Mesenchymal stem cell (in vitro differentiated cells and primary cell): ENCODE results near the gene KLF15.

Experiments
- DNase-seq: peaks from one replicate; pipeline ENCODE4 v3.0.0-alpha.2; 2013
- H2AFZ ChIP-seq: one replicate; pipeline ENCODE4 v1.6.1; 2013; ENCODE audit warnings: low read depth, mild to moderate bottlenecking, control low read depth, inconsistent platforms, low read length, moderate library complexity
- H2AK5ac ChIP-seq: 2 replicates; pipeline ENCODE4 v1.6.1; 2013; ENCODE audit warnings: low read length, moderate library complexity, mild to moderate bottlenecking, inconsistent platforms; ENCODE audit not compliant: severe bottlenecking
- H2BK120ac ChIP-seq: one replicate; pipeline ENCODE4 v1.6.1; 2013; ENCODE audit warnings: low read depth, mild to moderate bottlenecking, inconsistent platforms, low read length, moderate library complexity
- H2BK12ac ChIP-seq, 2 experiments: one replicate each; pipeline ENCODE4 v1.6.1; 2013; ENCODE audit warnings: inconsistent platforms in 2 of 2, low read length in 2 of 2, mild to moderate bottlenecking in 2 of 2, moderate library complexity in 2 of 2, control low read depth in 1 of 2
- H2BK15ac ChIP-seq: one replicate; pipeline ENCODE4 v1.6.1; 2013; ENCODE audit warnings: mild to moderate bottlenecking, low read depth, inconsistent platforms; ENCODE audit not compliant: poor library complexity, severe bottlenecking
- H2BK5ac ChIP-seq: 2 replicates; pipeline ENCODE4 v1.6.1; 2013; ENCODE audit warnings: low read depth, mild to moderate bottlenecking, low read length, control low read depth, inconsistent platforms; ENCODE audit not compliant: poor library complexity, severe bottlenecking
- H3K14ac ChIP-seq, 2 experiments: one replicate each; pipeline ENCODE4 v1.6.1; 2013; ENCODE audit warnings: inconsistent platforms in 2 of 2, low read length in 2 of 2, control low read depth in 1 of 2, mild to moderate bottlenecking in 1 of 2, moderate library complexity in 1 of 2
- H3K18ac ChIP-seq, 2 experiments: one replicate each; pipeline ENCODE4 v1.6.1; 2013; ENCODE audit warnings: inconsistent platforms in 2 of 2, low read length in 2 of 2, control low read depth in 1 of 2, low read depth in 1 of 2, mild to moderate bottlenecking in 1 of 2
- H3K23ac ChIP-seq, 2 experiments: one replicate each; pipeline ENCODE4 v1.6.1; 2013; ENCODE audit warnings: inconsistent platforms in 2 of 2, low read length in 2 of 2, mild to moderate bottlenecking in 2 of 2, moderate library complexity in 2 of 2, control low read depth in 1 of 2
- H3K27ac ChIP-seq: 2 replicates; pipeline ENCODE4 v1.5.1; 2013; ENCODE audit warnings: mild to moderate bottlenecking, moderate library complexity, low read length, control low read depth, inconsistent platforms; ENCODE audit not compliant: poor library complexity, severe bottlenecking
- H3K27me3 ChIP-seq, 2 experiments: 2 replicates each; pipeline versions ENCODE4 v1.6.1 to v1.7.0; 2013; ENCODE audit warnings: low read length in 2 of 2, mild to moderate bottlenecking in 2 of 2, moderate library complexity in 2 of 2, control low read depth in 1 of 2, inconsistent platforms in 1 of 2; ENCODE audit not compliant: control insufficient read depth in 1 of 2, insufficient read depth in 1 of 2
- H3K36me3 ChIP-seq, 2 experiments: 2 replicates each; pipeline versions ENCODE4 v1.6.1 to v1.7.0; 2013; ENCODE audit warnings: low read length in 2 of 2, control low read depth in 1 of 2, inconsistent platforms in 1 of 2, low read depth in 1 of 2, mild to moderate bottlenecking in 1 of 2; ENCODE audit not compliant: insufficient read depth in 2 of 2, control insufficient read depth in 1 of 2
- H3K4ac ChIP-seq, 2 experiments: one replicate each; pipeline ENCODE4 v1.6.1; 2013; ENCODE audit warnings: inconsistent platforms in 2 of 2, low read length in 2 of 2, mild to moderate bottlenecking in 2 of 2, moderate library complexity in 2 of 2, control low read depth in 1 of 2, low read depth in 1 of 2
- H3K4me1 ChIP-seq: 2 replicates; pipeline ENCODE4 v1.6.1; 2013; ENCODE audit warnings: low read depth, low read length, control low read depth; ENCODE audit not compliant: control insufficient read depth, insufficient read depth
- H3K4me2 ChIP-seq: 2 replicates; pipeline ENCODE4 v1.6.1; 2013; ENCODE audit warnings: low read length, mild to moderate bottlenecking, inconsistent platforms; ENCODE audit not compliant: poor library complexity, severe bottlenecking
- H3K4me3 ChIP-seq, 2 experiments: 2 replicates each; pipeline versions ENCODE4 v1.5.1 to v1.7.0; 2013; ENCODE audit warnings: low read length in 2 of 2, mild to moderate bottlenecking in 2 of 2, control low read depth in 1 of 2, low read depth in 1 of 2; ENCODE audit not compliant: insufficient read depth in 1 of 2
- H3K79me1 ChIP-seq: replicated peaks from 2 replicates; pipeline ENCODE4 v1.6.1; 2013; ENCODE audit warnings: mild to moderate bottlenecking, control low read depth, low read length, inconsistent platforms; ENCODE audit not compliant: poor library complexity, severe bottlenecking
- H3K9ac ChIP-seq: 2 replicates; pipeline ENCODE4 v1.7.0; 2013; ENCODE audit warnings: mild to moderate bottlenecking, low read length, moderate library complexity
- H3K9me3 ChIP-seq: 2 replicates; pipeline ENCODE4 v1.7.0; 2013; ENCODE audit warnings: mild to moderate bottlenecking, low read length; ENCODE audit not compliant: control insufficient read depth
- H4K8ac ChIP-seq: one replicate; pipeline ENCODE4 v1.6.1; 2013; ENCODE audit warnings: inconsistent platforms, mild to moderate bottlenecking, low read length, moderate library complexity
- H4K91ac ChIP-seq: one replicate; pipeline ENCODE4 v1.6.1; 2013; ENCODE audit warnings: mild to moderate bottlenecking, low read length, inconsistent platforms
- WGBS: methylation state at CpG from one replicate; pipeline ENCODE4 v1.1.7; 2013; ENCODE audit warnings: mixed read lengths; 5-methylcytosine and 5-hydroxymethylcytosine counted together

Gene KLF15

GRCh38 chr3:126392246-126392645 lies 35.0 kb upstream of the KLF15 start:
- Histone ChIP-seq H3K27me3 (peaks cover 61 to 70% of the 10 kb centered on the region in 2 experiments), H4K8ac (no peak overlapping the region), H3K79me1 (no peaks in the 10 kb centered on the region), H3K14ac (no peak overlapping the region), H3K4me2 (no peak overlapping the region), H2BK120ac (no peak overlapping the region), H2BK5ac (no peak overlapping the region), H2AK5ac (no peak overlapping the region), H3K4ac (no peak overlapping the region), H3K4me3 (no peak overlapping the region), H3K9me3 (no peaks in the 10 kb centered on the region), H3K4me1 (peaks cover 17% of the 10 kb centered on the region), H2BK15ac (no peak overlapping the region), H3K9ac (no peak overlapping the region), H3K36me3 (no peaks in the 10 kb centered on the region), H3K18ac (no peak overlapping the region), H3K23ac (no peak overlapping the region), H2BK12ac (no peak overlapping the region), H2AFZ (no peak overlapping the region), H4K91ac (peak overlapping the region; percentile 62), H3K27ac (no peak overlapping the region)
- WGBS, result 90% methylated on average over 11 of the region's 12 CpGs
- DNase-seq, result no peak

GRCh38 chr3:126391631-126392030 lies 34.4 kb upstream of the KLF15 start:
- H3K36me3 ChIP-seq, result no peaks in the 10 kb centered on the region
- peaks cover 61 to 70% of the 10 kb centered on the region in 2 experiments for H3K27me3 ChIP-seq
- H3K4ac ChIP-seq, result no peak overlapping the region
- no peaks in the 10 kb centered on the region for H3K79me1 ChIP-seq
- no peak overlapping the region for H2BK5ac ChIP-seq
- H2BK12ac ChIP-seq, result no peak overlapping the region
- DNase-seq, result no peak
- no peak overlapping the region for H3K27ac ChIP-seq
- no peak overlapping the region for H3K9ac ChIP-seq
- no peak overlapping the region for H2BK120ac ChIP-seq
- 57% methylated on average over 1 of the region's 1 CpG for WGBS
- peaks cover 17% of the 10 kb centered on the region for H3K4me1 ChIP-seq
- H3K9me3 ChIP-seq, result no peaks in the 10 kb centered on the region
- no peak overlapping the region for H3K4me2 ChIP-seq
- no peak overlapping the region for H4K91ac ChIP-seq
- no peak overlapping the region for H3K18ac ChIP-seq
- no peak overlapping the region for H2BK15ac ChIP-seq
- no peak overlapping the region for H3K14ac ChIP-seq
- no peak overlapping the region for H3K4me3 ChIP-seq
- H2AK5ac ChIP-seq, result no peak overlapping the region
- no peak overlapping the region for H3K23ac ChIP-seq
- no peak overlapping the region for H4K8ac ChIP-seq
- no peak overlapping the region for H2AFZ ChIP-seq

- H3K4ac ChIP-seq, result no peak overlapping the region
- H2AFZ ChIP-seq, result no peak overlapping the region
- no peak overlapping the region for H3K23ac ChIP-seq
- H3K4me3 ChIP-seq, result no peak overlapping the region
- no peak overlapping the region for H2BK15ac ChIP-seq
- no peak overlapping the region for H3K9ac ChIP-seq
- no peak overlapping the region for H4K8ac ChIP-seq
- no peak overlapping the region for H3K4me2 ChIP-seq
- no peak overlapping the region for H2BK120ac ChIP-seq
- H3K27me3 ChIP-seq, result peaks cover 60 to 62% of the 10 kb centered on the region in 2 experiments
- H3K9me3 ChIP-seq, result no peaks in the 10 kb centered on the region
- no peaks in the 10 kb centered on the region for H3K36me3 ChIP-seq
- no peak overlapping the region for H2AK5ac ChIP-seq
- H3K4me1 ChIP-seq, result peaks cover 17% of the 10 kb centered on the region
- H3K18ac ChIP-seq, result no peak overlapping the region
- no peak overlapping the region for H4K91ac ChIP-seq
- H3K14ac ChIP-seq, result no peak overlapping the region
- 84% methylated on average over 4 of the region's 4 CpGs for WGBS
- H3K79me1 ChIP-seq, result no peaks in the 10 kb centered on the region
- H2BK5ac ChIP-seq, result no peak overlapping the region
- no peak overlapping the region for H2BK12ac ChIP-seq
- H3K27ac ChIP-seq, result no peak overlapping the region
- DNase-seq, result no peak
Measured at GRCh38 chr3:126390751-126391150, 33.5 kb upstream of the KLF15 start.

DNA sequence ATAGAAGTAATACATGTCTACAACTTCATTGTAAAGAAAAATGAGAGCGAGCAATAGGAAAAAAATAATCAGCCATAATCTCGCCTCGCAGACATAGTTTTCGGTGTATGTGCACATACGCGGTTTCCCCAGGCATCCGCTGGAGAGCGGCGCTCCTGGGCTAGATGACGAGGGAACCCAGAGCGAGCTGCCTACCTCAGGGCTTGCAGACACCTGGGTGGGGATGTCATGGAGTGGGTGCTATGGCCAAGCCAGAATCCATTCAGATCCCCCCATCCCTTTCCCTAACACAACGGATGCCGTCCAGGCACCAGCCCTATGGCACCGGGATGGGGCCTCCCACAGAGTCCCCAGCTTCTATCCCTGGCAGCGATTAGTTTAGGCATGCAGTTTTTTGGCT lies 33.0 kb upstream of the KLF15 start:
- Histone ChIP-seq H3K18ac (no peak overlapping the region), H2BK120ac (no peak overlapping the region), H3K9ac (no peak overlapping the region), H2BK12ac (no peak overlapping the region), H2AK5ac (no peak overlapping the region), H2BK5ac (no peak overlapping the region), H2AFZ (no peak overlapping the region), H3K14ac (no peak overlapping the region), H3K4me3 (no peak overlapping the region), H3K4ac (no peak overlapping the region), H3K23ac (no peak overlapping the region), H3K79me1 (no peaks in the 10 kb centered on the region), H3K9me3 (no peaks in the 10 kb centered on the region), H2BK15ac (no peak overlapping the region), H3K36me3 (no peaks in the 10 kb centered on the region), H3K4me1 (peaks cover 17% of the 10 kb centered on the region), H4K8ac (no peak overlapping the region), H4K91ac (no peak overlapping the region), H3K27ac (no peak overlapping the region), H3K27me3 (peaks cover 55 to 61% of the 10 kb centered on the region in 2 experiments), H3K4me2 (no peak overlapping the region)
- WGBS, result 90% methylated on average over 14 of the region's 15 CpGs
- no peak for DNase-seq
